ENCODE results near the gene XPNPEP2. TPM values are rescaled to one million over a fixed set of nuclear protein-coding genes. Genes with fewer than 3 reads are reported as not detected.
A peak's percentile ranks its signal among the peaks of the same experiment; 100 is the strongest.

Gene XPNPEP2
- polyA plus RNA-seq, 6 donors from 2014 or later: 0.11 to 0.58 (median 0.22) TPM; not detected in 2

DNA sequence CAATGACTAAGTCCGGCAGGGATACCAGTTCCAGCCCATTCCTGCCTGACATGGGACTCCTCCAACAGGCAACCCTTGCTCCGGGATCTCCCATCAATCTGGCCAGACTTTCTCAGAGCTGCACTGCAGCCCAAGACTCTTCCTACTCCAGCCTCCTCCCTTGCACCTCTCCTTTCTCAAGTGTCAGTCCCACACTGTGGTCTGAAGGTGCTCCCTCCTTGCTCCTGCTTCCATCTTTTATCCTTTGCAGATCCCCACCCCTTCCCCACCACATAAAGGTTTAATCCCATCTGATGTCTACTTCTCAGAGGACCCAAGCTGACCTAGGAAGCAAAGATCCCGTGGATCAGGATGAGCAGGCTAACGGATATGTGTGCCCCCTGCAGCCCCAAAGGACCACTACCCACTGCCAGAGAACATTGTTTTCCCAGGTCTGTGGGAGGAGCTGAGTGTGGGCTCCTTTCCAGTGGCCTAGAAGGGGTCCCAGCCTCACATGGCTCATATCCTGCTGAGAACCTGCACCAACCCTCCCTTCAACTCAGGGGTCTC lies 33.3 kb upstream of the XPNPEP2 start:
- Mint-ChIP-seq H3K27me3 (peaks cover 0 to 12% (median 0%) of the 10 kb centered on the region in 3 donors), H3K27ac (no peak overlapping the region), H3K4me1 (peaks cover 0 to 6% (median 0%) of the 10 kb centered on the region in 3 donors), H3K4me3 (no peak overlapping the region), H3K36me3 (peaks cover 0 to 7% of the 10 kb centered on the region in 2 donors), H3K9me3 (peaks cover 0 to 11% (median 5%) of the 10 kb centered on the region in 7 donors)
- no peak for DNase-seq
- no peak for ATAC-seq (ENCODE audit: low read depth in 2 of 2)

- no peak for ATAC-seq (ENCODE audit: low read depth in 2 of 2)
- peaks cover 0 to 7% of the 10 kb centered on the region in 2 donors for H3K36me3 Mint-ChIP-seq
Observed at GRCh38 chrX:129705988-129706387, 32.8 kb upstream of the XPNPEP2 start.

GRCh38 chrX:129706400-129707072 lies 32.2 kb upstream of the XPNPEP2 start:
- ATAC-seq (ENCODE audit: low read depth in 2 of 2): no peak
- no peak for DNase-seq
- peaks cover 0 to 11% (median 5%) of the 10 kb centered on the region in 7 donors for H3K9me3 Mint-ChIP-seq
- no peak overlapping the region for H3K4me3 Mint-ChIP-seq
- H3K4me1 Mint-ChIP-seq: peaks cover 0 to 6% (median 0%) of the 10 kb centered on the region in 3 donors
- H3K27me3 Mint-ChIP-seq: peaks cover 0 to 12% (median 0%) of the 10 kb centered on the region in 3 donors
- H3K36me3 Mint-ChIP-seq: peaks cover 0 to 7% of the 10 kb centered on the region in 2 donors
- no peak overlapping the region for H3K27ac Mint-ChIP-seq

More at GRCh38 chrX:129705988-129706387, 32.8 kb upstream of the XPNPEP2 start:
- H3K27ac Mint-ChIP-seq: no peak overlapping the region
- DNase-seq: no peak
- peaks cover 0 to 12% (median 0%) of the 10 kb centered on the region in 3 donors for H3K27me3 Mint-ChIP-seq
- H3K9me3 Mint-ChIP-seq: peaks cover 0 to 11% (median 5%) of the 10 kb centered on the region in 7 donors
- no peak overlapping the region for H3K4me3 Mint-ChIP-seq
- peaks cover 0 to 6% (median 0%) of the 10 kb centered on the region in 3 donors for H3K4me1 Mint-ChIP-seq

GRCh38 chrX:129714581-129714980 lies 24.2 kb upstream of the XPNPEP2 start:
- H3K27ac Mint-ChIP-seq: no peak overlapping the region
- H3K27me3 Mint-ChIP-seq: no peaks in the 10 kb centered on the region
- H3K4me1 Mint-ChIP-seq: no peaks in the 10 kb centered on the region
- H3K36me3 Mint-ChIP-seq: no peaks in the 10 kb centered on the region
- ATAC-seq (ENCODE audit: low read depth in 2 of 2) (no peak), DNase-seq (no peak)
- no peaks in the 10 kb centered on the region for H3K9me3 Mint-ChIP-seq
- H3K4me3 Mint-ChIP-seq: peak overlapping the region in 1 of 8 donors; percentile 52

- ATAC-seq (ENCODE audit: low read depth in 2 of 2) (no peak), DNase-seq (no peak)
- H3K4me1 Mint-ChIP-seq: peaks cover 0 to under 1% (median 0%) of the 10 kb centered on the region in 3 donors
- no peaks in the 10 kb centered on the region for H3K9me3 Mint-ChIP-seq
- no peak overlapping the region for H3K4me3 Mint-ChIP-seq
- H3K27ac Mint-ChIP-seq: no peak overlapping the region
- H3K36me3 Mint-ChIP-seq: no peaks in the 10 kb centered on the region
- no peaks in the 10 kb centered on the region for H3K27me3 Mint-ChIP-seq
Observed at GRCh38 chrX:129716507-129716906, 22.3 kb upstream of the XPNPEP2 start.

GRCh38 chrX:129717892-129718291 lies 20.9 kb upstream of the XPNPEP2 start:
- H3K27me3 Mint-ChIP-seq: no peaks in the 10 kb centered on the region
- no peaks in the 10 kb centered on the region for H3K9me3 Mint-ChIP-seq
- no peak for ATAC-seq (ENCODE audit: low read depth in 2 of 2)
- DNase-seq: no peak
- peaks cover 5 to 7% (median 5%) of the 10 kb centered on the region in 3 donors for H3K4me1 Mint-ChIP-seq
- H3K27ac Mint-ChIP-seq: peak overlapping the region in 1 of 6 donors; percentile 61
- H3K36me3 Mint-ChIP-seq: no peaks in the 10 kb centered on the region
- H3K4me3 Mint-ChIP-seq: peak overlapping the region in 1 of 8 donors; percentile 41

GRCh38 chrX:129718676-129719075 lies 20.1 kb upstream of the XPNPEP2 start:
- H3K4me3 Mint-ChIP-seq: no peak overlapping the region
- peaks cover 5 to 7% (median 5%) of the 10 kb centered on the region in 3 donors for H3K4me1 Mint-ChIP-seq
- no peak overlapping the region for H3K27ac Mint-ChIP-seq
- no peaks in the 10 kb centered on the region for H3K36me3 Mint-ChIP-seq
- H3K9me3 Mint-ChIP-seq: no peaks in the 10 kb centered on the region
- no peaks in the 10 kb centered on the region for H3K27me3 Mint-ChIP-seq
- no peak for DNase-seq
- no peak for ATAC-seq (ENCODE audit: low read depth in 2 of 2)

DNA sequence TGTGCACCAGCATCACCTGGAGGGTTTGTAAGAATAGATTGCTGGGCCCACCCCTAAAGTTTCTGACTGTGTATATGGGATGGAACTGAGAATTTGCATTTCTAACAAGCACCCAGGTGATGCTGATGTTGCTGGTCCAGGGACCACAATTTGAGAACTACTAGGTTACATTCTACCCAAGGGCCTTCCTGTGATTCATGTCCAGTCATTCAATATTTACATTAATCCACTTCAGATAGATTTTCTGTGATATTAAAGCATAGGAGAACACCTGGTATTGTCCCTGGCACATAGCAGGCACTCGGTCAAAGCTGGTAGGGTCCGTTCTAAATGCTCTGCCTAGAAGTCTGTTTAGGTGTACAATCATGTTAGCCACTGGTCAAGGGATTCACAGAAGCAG lies 19.5 kb upstream of the XPNPEP2 start:
- DNase-seq (no peak), ATAC-seq (ENCODE audit: low read depth in 2 of 2) (no peak)
- H3K36me3 Mint-ChIP-seq: no peaks in the 10 kb centered on the region
- no peak overlapping the region for H3K27ac Mint-ChIP-seq
- H3K27me3 Mint-ChIP-seq: no peaks in the 10 kb centered on the region
- H3K4me1 Mint-ChIP-seq: peaks cover 5 to 7% (median 5%) of the 10 kb centered on the region in 3 donors
- H3K4me3 Mint-ChIP-seq: no peak overlapping the region
- H3K9me3 Mint-ChIP-seq: peaks cover 0 to under 1% (median 0%) of the 10 kb centered on the region in 7 donors

DNA sequence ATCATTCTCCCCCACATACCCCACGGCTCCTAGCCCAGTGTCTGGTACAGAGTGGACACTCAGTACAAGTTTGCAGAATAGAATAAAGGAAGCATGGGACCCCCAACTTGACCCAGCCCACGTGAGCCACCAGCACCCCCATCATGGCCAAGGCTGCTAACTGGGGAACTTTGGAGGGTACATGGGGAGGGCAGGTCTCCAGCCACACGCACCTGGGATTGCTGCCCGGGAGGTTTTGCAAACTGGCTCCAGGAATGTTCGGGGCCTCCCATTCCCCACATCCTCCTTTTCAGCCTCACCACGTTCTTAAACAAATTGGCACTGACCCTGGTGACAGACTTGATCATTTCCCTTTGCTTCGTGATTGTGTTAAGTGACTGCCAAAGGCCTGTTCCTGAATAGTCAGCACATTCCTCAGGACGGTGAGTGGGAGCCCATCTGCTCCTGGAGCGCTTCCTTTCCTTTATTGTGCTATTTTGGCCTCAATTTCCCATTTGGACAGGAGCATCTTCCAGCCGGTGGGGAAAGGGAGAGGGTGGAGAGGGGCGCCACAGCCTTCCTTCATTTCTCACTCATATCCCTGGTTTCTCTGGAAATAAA lies 18.7 kb upstream of the XPNPEP2 start:
- Mint-ChIP-seq H3K4me1 (peaks cover 5 to 7% (median 7%) of the 10 kb centered on the region in 3 donors), H3K27ac (no peak overlapping the region), H3K4me3 (no peak overlapping the region), H3K27me3 (no peaks in the 10 kb centered on the region), H3K9me3 (peaks cover 0 to 3% (median 0%) of the 10 kb centered on the region in 7 donors), H3K36me3 (no peaks in the 10 kb centered on the region)
- DNase-seq (no peak), ATAC-seq (ENCODE audit: low read depth in 2 of 2) (no peak)

DNA sequence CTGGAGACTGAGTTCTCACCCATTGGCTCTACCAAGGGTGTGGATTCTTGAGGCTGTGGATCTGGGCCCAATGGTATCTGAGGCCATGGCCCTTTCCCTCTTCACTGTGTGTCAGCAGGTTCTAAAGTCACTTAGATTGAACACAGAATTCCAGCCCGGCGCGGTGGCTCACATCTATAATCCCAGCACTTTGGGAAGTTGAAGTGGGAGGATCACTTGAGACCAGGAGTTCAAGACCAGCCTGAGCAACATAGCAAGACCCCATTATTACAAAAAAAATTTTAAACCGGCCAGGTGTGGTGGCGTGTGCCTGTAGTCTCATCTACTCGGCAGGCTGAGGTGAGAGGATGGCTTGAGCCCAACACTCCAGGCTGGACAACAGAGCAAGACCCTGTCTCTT lies 18.0 kb upstream of the XPNPEP2 start:
- no peak overlapping the region for H3K4me3 Mint-ChIP-seq
- peaks cover 5 to 7% (median 7%) of the 10 kb centered on the region in 3 donors for H3K4me1 Mint-ChIP-seq
- ATAC-seq (ENCODE audit: low read depth in 2 of 2) (no peak), DNase-seq (no peak)
- H3K9me3 Mint-ChIP-seq: peaks cover 0 to 3% (median 0%) of the 10 kb centered on the region in 7 donors
- H3K27me3 Mint-ChIP-seq: no peaks in the 10 kb centered on the region
- H3K27ac Mint-ChIP-seq: no peak overlapping the region
- H3K36me3 Mint-ChIP-seq: no peaks in the 10 kb centered on the region

DNA sequence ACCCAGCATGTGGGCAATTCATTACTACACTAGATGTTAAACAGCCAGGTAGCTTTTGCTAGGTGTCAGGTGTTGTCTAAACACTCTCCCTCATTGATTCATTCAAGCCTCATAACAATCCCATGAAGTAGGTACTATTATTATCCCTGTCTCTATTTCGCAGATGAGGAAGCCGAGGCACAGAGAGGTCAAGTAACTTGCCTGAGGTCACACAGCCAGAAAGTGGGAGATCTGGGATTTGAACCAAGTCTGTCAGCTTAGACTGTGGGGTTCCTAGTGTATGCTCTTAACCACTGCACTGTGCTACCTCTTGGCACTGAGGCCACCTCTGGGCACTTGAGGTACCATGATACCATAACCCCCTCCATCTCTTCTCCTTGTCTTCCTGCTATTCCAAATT lies 17.4 kb upstream of the XPNPEP2 start:
- Mint-ChIP-seq H3K27ac (peak overlapping the region in 1 of 6 donors; percentile 21), H3K4me1 (peaks cover 7 to 10% (median 10%) of the 10 kb centered on the region in 3 donors), H3K27me3 (no peaks in the 10 kb centered on the region), H3K4me3 (no peak overlapping the region), H3K9me3 (peaks cover 0 to 3% (median 0%) of the 10 kb centered on the region in 7 donors), H3K36me3 (no peaks in the 10 kb centered on the region)
- no peak for DNase-seq
- no peak for ATAC-seq (ENCODE audit: low read depth in 2 of 2)

DNA sequence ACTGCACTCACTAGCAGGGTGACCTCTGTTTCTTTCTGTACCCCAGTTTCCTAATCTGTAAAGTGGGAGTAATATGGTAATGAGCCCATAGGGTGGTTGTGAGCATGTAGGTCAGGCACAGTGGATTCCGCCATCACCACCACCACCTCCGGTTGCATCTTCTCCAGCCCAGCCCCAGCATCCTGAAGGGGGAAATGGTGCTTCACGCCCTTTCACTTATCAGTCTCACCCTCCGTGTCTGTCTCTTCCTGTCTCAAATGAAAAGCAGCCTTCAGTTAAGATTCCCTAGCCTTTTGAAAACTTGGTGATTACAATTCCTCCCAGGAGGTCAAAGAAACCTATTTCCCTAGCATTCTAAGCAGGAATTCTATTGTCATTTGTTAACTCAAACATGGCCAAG lies 16.9 kb upstream of the XPNPEP2 start:
- no peak for ATAC-seq (ENCODE audit: low read depth in 2 of 2)

GRCh38 chrX:129723511-129723910 lies 15.3 kb upstream of the XPNPEP2 start:
- Mint-ChIP-seq H3K36me3 (no peaks in the 10 kb centered on the region), H3K4me1 (peaks cover 7 to 11% (median 10%) of the 10 kb centered on the region in 3 donors), H3K27ac (no peak overlapping the region), H3K27me3 (peaks cover 0 to 10% (median 0%) of the 10 kb centered on the region in 3 donors), H3K4me3 (no peak overlapping the region), H3K9me3 (peaks cover 0 to 3% (median 0%) of the 10 kb centered on the region in 7 donors)
- no peak for ATAC-seq (ENCODE audit: low read depth in 2 of 2)
- DNase-seq: no peak

More for the DNA sequence above, 16.9 kb upstream of the XPNPEP2 start:
- Mint-ChIP-seq H3K4me1 (peaks cover 7 to 11% (median 10%) of the 10 kb centered on the region in 3 donors), H3K36me3 (no peaks in the 10 kb centered on the region), H3K4me3 (no peak overlapping the region), H3K27ac (peak overlapping the region in 1 of 6 donors; percentile 20), H3K27me3 (peaks cover 0 to 4% (median 0%) of the 10 kb centered on the region in 3 donors), H3K9me3 (peaks cover 0 to 3% (median 0%) of the 10 kb centered on the region in 7 donors)
- no peak for DNase-seq
